Measurements from ENCODE around the gene TXNDC11.

TXNDC11 gene

DNA sequence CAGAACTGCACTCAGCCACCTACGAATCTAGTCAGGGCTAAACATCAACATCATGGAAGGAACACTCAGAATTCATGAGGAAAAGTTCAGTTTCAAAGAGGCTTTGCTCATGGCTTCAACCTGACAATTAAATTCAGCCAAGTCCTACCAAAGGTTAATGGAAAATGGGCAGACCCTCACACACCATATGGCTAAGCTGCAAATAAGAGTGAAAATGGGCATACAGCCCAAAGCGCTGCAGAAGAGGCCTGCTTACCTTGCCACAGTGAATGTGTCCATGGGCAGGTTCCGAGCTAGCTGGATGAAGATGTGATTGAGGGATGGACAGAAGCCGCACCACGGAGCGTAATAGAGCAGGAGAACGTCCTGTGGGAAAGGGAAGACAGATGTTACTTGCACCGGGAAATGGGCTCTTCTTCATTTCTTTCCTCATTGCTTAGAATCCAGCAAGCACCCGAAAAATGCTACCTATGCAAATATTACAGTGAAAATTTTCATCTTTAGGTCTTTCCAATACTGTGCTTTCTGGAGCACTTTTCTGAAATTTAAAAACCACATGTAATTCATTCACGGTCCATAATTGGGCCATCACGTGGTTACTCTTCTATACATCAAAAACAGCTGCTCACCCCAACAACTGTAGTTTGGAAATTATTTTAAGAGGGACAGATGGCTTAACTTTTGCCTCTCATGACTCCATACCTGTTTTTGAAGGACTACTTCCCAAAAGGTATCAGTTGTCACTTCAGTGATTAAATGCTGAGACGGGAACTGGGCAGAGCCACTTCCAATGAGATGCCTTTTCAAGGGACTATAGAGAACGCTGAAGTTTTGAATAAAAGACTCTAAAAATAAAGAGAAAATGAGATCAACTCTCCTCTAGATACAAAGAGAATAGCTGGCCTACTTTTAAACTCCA lies 54.8 kb downstream of the TXNDC11 start:
- no peak for DNase-seq

GRCh38 chr16:11686713-11687380 lies 55.8 kb downstream of the TXNDC11 start:
- DNase-seq: no peak

- no peak for DNase-seq
Measured at GRCh38 chr16:11685844-11686618, 56.6 kb downstream of the TXNDC11 start.

- DNase-seq: no peak
Measured at GRCh38 chr16:11684231-11685025, 58.2 kb downstream of the TXNDC11 start.

- no peak for DNase-seq
Measured at GRCh38 chr16:11683145-11683544, 59.5 kb downstream of the TXNDC11 start.

DNA sequence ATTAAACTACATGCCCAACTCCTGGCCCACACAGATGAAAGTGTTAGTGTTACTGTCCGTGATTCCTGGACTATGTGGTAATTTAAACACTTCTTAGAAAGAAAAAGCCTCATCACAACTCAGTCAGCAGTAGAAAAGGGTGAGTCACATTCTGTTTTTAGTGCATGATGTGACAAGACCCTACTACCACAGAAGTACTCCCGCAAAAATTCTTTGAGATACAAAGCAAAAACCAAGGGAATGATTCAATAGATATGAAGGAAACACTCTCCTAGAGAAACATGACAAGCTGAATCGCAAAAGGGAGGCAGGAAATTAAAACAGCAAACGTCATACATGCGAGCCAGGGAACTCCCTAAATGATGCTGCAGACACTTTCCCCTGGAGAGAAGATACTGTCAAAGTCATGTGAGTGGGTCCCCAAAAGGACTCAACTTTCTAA lies 60.0 kb downstream of the TXNDC11 start:
- DNase-seq: peak in 1 of 2 donors; percentile 33

DNA sequence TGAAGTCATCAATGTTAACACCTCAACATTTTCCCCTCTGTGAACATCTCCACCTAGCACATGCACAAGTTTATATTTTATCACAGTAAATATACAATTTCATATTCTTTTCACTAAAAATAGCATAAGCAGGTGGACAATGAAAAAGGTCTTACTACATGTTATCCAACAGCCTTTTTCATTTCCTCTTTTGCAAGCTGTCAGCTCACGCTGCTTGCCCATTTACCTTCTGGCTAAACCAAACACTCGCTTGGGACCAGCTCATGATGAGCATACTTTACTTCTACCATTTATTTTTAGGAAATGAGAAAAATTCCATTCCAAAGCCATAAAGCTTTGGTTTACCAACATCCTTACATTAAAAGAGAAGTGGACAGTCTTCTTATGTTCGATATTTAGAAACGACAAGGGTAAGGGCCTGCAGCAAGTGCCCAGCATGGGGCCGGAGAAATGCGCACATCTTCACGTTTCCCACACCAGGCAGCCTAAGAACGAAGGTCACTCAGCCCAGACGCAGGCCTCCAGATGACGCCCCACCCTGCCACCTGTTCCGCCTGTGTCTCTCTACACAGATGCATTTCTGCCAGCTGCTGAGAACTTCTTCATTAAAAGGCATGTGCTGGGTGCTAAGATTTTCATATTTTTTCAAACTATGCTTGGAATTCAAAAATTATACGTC lies 60.5 kb downstream of the TXNDC11 start:
- DNase-seq: peak in 1 of 2 donors; percentile 45

GRCh38 chr16:11681556-11681955 lies 61.1 kb downstream of the TXNDC11 start:
- peak in 1 of 2 donors; percentile 57 for DNase-seq

DNA sequence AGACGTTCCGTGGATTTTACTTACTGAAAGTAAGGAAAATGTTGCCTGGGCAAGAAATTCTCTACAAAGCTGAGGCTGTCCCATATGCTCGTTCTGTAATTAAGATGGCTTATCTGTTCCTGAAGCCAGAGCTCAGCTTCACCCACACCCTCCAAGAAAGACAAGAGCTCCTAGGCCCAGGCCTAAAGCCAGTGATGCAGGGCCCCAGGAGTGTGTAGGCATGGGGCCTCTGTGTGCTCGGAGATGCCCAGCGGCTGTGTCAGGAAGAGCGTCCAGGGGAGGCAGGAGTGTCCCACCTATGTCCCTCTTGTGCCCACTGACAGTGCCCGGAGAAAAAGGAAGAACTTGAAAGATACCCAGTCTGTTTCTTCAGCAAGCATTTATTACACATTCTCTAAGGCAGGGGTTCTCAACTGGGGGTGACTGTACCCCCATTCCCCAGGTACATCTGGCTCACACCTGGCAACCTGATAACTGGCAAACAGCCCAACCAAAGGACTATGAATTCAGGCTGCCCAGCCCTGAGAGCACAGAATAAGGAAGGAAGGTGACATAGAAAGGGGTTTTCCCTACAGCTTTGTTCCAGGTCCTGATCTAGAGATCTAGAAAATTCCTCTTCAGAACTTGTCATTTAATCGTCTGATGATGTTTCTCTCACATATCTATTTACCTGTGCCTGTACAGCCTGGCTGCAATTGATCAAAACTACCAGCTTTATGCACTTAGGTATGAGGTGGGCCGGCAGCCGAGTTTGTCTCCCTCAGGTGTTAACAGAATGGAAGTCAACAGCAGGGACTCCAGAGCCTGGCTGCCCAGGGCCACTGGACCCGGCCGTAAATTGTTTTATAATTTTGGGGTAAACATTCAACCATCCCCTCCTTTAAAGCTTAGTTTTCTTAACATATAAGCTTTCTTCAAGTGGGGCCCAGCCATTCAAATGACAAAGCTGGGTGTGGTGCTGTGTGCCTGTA lies 62.4 kb downstream of the TXNDC11 start:
- no peak for DNase-seq

GRCh38 chr16:11679250-11679649 lies 63.4 kb downstream of the TXNDC11 start:
- DNase-seq: no peak

- DNase-seq: no peak
Measured at GRCh38 chr16:11677959-11678881, 64.4 kb downstream of the TXNDC11 start.

DNA sequence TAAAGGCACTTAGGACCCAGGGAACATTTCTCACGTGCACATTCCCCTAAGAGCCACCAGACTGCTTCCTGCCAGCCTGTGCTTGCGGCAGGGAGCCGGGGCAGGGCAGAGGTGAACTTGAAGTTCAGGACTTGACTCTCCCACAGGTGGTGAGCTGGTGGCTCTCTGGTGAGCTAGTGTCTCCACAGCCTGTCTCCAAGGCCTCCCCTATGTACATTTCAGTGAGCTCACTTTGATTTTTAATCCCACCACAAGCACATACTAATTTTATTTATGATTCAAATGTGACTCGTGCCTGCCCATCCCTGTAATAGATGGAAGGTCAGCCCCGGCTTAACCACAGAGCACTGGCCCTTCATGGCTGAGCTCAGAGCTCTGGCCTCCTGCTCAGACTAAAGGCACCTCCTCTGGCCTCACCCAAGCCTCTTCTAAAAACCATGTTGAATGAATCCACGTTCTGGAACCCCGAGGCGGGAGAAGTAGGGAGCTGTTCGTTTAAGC lies 65.2 kb downstream of the TXNDC11 start:
- DNase-seq: no peak

DNA sequence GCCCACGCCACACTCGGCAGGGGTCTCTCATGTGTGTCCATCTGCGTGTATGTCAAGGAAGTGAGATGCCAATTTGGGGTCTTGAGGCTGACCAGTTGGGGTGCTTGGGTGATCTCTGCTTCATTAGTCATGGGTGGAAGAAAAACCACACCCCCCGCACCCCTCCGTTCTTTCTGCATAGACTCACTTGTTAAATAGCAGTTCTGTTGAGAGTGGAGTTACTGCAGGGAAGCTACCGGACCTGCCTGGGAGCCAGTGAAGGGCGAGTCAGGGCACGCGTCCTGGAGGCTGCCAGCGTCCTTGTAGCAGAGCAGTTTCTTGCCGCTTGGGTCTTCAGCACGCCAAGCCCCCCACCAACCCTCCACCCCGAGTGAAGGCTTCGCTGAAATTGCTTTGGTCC lies 65.9 kb downstream of the TXNDC11 start:
- DNase-seq: no peak

DNA sequence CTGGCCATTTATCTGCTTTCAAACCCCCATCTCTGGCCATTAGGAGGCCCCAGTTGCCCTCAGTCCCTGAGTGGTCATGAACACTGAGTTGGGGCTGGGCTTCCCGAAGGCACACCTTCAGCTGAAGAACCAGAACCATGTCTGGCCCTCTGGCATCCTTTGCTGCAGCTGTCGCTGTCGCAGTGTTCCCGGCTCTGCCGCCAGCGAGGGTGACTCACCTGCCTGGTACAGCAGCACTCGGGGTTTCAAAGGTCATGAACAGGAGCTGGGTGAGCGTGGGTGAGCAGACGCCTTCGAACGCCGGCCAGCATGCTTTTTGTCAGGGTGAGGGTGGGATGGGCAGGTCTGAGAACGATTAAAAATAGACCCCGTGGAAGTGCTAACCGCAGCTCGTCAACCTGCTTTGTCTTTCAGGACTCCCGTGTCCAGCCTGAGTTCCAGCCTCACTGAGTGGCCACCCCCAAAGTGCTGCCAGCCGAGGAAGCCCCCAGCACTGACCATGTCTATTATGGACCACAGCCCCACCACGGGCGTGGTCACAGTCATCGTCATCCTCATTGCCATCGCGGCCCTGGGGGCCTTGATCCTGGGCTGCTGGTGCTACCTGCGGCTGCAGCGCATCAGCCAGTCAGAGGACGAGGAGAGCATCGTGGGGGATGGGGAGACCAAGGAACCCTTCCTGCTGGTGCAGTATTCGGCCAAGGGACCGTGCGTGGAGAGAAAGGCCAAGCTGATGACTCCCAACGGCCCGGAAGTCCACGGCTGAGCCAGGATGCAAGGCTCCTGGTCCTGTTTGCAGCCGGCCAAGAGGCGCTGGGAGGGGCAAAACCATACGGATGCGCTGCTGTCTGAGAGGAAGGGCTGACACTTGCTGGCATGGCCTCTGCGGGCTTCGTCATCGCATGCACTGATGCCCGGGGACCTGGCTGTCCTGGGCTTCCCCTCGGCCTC lies 66.8 kb downstream of the TXNDC11 start:
- no peak for DNase-seq

DNA sequence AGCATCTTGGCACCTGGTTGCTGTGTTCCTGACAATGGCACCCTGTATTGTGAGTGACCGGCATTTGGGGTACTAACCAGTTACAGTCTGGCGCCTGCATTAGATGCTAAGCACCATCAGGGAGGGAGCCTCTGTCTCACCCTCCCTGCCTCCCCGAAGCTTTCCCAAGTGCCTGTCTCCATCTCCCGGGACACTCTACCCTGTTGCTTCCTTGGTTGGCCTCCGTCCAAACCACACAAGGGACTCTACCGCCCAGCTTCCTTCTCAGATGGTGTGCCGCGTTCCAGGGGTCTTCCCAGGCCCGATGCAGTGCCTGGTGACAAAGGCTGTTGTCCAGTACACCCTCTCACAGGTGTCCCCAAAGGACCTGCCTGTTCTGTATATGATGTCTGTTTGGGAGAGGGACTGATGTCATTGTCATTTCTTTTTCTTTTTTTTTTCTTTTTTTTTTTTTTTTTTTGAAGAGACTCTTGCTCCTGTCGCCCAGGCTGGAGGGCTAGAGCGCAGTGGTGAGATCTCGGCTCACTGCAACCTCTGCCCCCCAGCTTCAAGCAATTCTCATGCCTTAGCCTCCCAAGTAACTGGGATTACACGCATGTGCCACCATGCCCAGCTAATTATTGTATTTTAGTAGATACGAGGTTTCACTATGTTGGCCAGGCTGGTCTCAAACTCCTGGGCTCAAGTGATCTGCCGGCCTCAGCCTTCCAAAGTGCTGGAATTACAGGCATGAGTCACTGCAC lies 67.7 kb downstream of the TXNDC11 start:
- DNase-seq: no peak

DNA sequence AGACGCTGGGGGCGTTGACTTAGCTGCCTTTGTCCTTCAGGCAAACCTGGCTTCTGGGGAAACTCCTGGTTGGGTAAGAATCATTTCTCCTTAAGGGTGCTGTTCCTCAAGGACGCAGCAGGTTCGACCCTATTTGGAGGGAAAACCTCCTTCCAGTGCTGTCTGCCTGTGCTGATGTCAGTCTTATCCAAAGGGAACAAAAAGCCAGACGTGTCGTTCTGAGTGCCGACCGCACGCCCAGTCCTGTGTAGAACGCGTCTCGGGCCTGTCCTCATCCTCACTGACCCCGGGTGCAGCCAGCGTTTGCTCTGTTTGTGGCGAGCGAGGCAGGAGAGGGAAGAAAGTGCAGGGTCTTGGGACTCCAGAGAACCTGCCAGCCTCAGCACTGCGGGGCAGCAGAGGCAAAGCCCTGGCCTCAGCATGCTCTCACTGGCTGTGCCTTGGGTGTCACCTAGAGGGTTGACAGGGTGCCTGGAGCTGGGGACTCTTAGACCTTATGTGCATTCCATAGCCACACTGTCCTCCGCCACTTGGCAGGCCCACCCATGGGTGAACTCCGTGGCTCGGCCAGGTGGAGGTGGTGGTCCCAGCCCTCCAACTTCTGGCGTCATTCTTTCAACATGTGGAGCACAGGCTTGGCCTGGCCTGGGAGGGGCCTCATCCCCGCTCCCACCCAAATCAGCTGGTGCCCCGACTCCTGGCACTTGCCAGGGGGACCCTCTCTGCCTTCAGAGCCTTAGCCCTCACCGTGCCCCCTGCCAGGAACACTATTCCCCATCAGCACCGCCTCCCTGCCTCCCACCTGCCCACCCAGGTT lies 68.4 kb downstream of the TXNDC11 start:
- no peak for DNase-seq
